GM23248 (cell line): ENCODE results near the gene MRPL14.

Experiments used
- EZH2 ChIP-seq: fragments of 200-600 bp; sonication (generic); IDR thresholded peaks from 2 replicates; pipeline ENCODE4 v1.6.1; 2018; ENCODE audit warnings: antibody characterized with exemption, mild to moderate bottlenecking; ENCODE audit not compliant: insufficient read depth, poor library complexity, severe bottlenecking
- EZH2phosphoT487 ChIP-seq: fragments of 200-600 bp; sonication (generic); IDR thresholded peaks from 2 replicates; pipeline ENCODE4 v1.6.1; 2018; ENCODE audit warnings: antibody characterized with exemption, moderate library complexity, mild to moderate bottlenecking, low read depth; ENCODE audit not compliant: insufficient read depth

DNA sequence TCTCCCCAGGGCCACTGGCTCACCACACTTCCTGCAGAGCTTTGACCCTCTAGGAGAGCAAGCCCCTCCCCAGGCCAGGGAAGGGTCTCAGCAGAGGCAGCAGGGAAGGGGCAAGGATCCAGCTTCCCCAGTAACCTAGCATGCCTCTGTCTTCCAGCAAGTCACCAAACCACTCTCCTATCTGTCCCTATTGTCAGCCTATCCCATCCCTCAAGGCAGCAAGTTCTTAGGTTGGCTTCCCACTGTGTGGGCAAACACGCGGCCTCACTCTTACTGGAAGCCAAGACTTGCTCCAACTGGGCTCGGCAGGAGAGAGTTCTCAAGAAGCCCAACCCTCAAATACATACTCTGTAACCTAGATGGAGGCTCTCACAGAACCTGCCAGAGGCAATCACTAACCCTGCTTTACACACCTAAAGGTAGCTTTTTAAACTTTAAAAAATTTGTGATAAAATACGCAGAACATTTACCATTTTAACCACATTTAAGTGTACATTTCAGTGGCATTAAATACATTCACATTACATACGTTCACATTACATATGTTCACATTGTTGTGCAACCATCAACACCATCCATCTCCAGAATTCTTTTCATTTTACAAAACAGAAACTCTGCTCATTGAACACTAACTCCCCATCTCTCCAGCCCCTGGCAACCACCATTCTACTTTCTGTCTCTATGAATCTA is 58.5 kb downstream of the MRPL14 start:
- TF ChIP-seq EZH2 (no peak), EZH2phosphoT487 (no peak)
